ENCODE measurements around the gene PRDX2. TPM values are rescaled to one million over a fixed set of nuclear protein-coding genes. Genes with fewer than 3 reads are reported as not detected.

PRDX2 gene
- total RNA-seq, 2 experiments from 2014 or later, result 250 to 267 TPM

DNA sequence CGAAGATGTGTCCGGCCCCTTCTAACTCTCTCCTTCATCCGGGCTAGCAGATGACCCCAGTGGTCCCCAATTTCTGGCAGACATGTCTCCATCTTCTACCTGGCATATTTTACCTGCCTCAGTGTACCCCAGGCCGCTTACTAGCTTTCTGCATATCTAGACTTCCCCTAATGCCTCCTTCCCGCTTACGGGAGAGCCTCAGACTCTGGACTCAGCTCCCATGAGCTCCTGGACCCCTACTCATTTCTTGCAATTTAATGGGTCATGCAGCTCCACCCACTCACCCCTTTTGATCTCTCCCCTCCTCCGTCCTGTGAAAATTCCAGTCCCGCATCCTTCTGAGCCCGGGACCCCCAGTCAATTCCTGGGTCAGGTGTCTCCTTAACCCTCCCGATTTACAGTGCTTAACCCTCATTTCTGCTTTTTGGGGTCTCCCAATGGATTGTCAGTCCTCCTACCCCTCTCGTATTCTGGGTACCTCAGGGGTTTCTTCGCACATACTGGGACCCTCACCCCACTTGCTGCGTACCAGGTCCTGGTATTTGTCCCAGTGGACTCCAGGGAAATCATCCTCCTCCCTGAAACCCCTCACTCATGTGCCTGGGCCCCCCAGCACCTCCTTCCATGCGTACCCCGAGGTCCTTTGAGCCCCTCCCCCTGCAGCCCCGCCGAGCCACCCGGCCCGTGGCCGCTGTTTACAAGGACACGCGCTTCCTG, 10.8 kb downstream of the PRDX2 start:
- DNase-seq (peak; percentile 40), ATAC-seq (no peak)
- Mint-ChIP-seq H3K4me3 (peak overlapping the region; percentile 92), H3K4me1 (ENCODE audit: low read depth) (peaks cover 39% of the 10 kb centered on the region), H3K9me3 (ENCODE audit: insufficient read depth) (no peaks in the 10 kb centered on the region), H3K27me3 (ENCODE audit: low read depth) (no peaks in the 10 kb centered on the region), H3K36me3 (ENCODE audit: low read depth) (peaks cover 12% of the 10 kb centered on the region), H3K27ac (peak overlapping the region; percentile 97)
- ChIA-PET POLR2A (interaction anchor here (0.6 to 8.4 kb wide), 10 partner anchors 11 to 1249 kb away, joined by 3 to 380 read pairs (median 6); partner anchors contain the start of genes FARSA, HOOK2, PRDX2 and RNASEH2A), CTCF (interaction anchor here (1.8 to 11.4 kb wide), 8 partner anchors 9 to 147 kb away, joined by 4 to 390 read pairs (median 12); partner anchors contain the start of genes CALR, HOOK2, THSD8 and TRIR)

DNA sequence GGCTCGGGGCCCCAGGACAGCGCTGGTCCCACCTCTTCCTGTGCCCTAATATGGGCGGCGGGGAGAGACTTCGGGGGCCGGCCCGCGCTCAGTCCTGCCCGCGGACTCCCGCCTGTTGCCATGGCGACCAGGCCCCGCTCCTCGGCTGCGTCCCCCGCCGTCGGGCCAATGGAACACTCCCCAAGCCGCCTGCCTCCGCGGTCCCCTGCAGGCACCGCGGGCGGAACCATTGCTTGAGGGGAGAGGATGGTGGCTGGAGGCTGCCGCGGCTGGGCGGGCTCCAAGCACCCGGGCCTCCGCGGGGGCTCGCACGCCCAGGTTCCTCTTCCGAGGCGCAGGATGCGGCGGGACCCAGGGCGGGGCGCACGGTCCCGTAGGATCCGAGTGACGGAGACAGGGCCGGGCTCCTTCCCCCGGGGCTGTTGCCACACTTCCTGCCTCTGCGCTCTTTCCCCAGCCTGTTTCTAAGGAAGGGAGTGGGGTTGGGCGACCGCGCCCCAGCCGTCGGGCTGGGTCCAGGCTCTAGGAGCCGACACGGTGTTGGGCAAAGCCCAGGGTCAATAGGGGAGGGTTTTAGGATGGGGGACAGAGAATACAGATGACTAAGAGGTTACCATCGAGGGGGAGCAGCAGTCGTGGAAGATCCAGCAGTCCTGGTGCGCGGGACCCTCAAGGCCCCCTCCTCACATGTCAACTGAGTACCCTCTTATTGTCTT, 11.5 kb downstream of the PRDX2 start:
- ATAC-seq (peak; percentile 50), DNase-seq (peak; percentile 97)
- ChIA-PET POLR2A (interaction anchor here (1.1 to 8.4 kb wide), 4 partner anchors 12 to 14 kb away, joined by 3 to 380 read pairs (median 27); partner anchors contain the start of genes HOOK2, PRDX2 and THSD8), CTCF (interaction anchor here (0.9 to 11.4 kb wide), 7 partner anchors 8 to 57 kb away, joined by 3 to 390 read pairs (median 23); partner anchors contain the start of gene HOOK2)
- peaks cover 12% of the 10 kb centered on the region for H3K36me3 Mint-ChIP-seq (ENCODE audit: low read depth)
- no peaks in the 10 kb centered on the region for H3K27me3 Mint-ChIP-seq (ENCODE audit: low read depth)
- peak overlapping the region; percentile 92 for H3K4me3 Mint-ChIP-seq
- H3K4me1 Mint-ChIP-seq (ENCODE audit: low read depth), result peaks cover 35% of the 10 kb centered on the region
- peak overlapping the region; percentile 97 for H3K27ac Mint-ChIP-seq
- no peaks in the 10 kb centered on the region for H3K9me3 Mint-ChIP-seq (ENCODE audit: insufficient read depth)

DNA sequence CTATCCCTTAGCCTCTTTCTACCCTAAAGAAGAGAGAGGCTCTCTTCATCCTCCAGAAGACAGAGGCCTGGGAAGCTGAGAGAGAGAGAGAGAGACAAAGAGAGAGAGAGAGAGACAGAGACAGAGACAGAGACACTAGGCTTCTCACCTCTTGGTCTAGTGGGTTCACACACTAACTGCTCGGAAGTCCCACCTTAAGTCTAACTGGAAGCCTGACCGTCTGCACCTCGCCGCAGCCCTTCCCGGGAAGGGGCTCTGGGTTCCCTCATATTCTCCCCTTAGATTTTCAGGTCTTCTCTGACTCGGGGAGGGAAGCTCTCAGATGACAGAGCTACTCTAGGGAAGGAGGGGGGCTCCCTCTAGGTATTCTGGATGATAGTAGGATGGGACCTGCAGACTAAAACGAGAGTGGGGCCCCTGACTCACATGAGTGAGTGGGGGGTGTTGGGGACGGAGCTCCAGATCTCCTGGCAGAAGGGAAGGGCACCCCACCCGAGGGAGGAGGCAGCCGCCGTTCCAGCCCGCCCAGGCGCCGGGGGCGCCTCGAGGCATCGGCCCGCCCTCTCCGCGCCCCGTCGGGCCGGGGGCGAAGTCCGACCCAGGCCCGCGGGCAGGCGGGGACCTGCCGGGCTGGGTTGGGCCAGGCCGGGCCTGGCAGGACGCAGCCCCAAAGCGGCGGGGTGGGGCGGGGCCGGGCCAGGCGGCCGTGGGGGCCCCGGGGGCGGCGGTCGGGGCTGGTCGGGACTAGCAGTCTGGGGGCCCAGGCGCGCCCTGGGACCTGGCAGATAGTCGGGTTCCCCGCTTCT, 12.3 kb downstream of the PRDX2 start:
- peak overlapping the region; percentile 91 for H3K27ac Mint-ChIP-seq
- H3K4me1 Mint-ChIP-seq (ENCODE audit: low read depth), result peaks cover 28% of the 10 kb centered on the region
- no peaks in the 10 kb centered on the region for H3K9me3 Mint-ChIP-seq (ENCODE audit: insufficient read depth)
- ChIA-PET CTCF (interaction anchor here (0.9 to 3.4 kb wide), 3 partner anchors 11 to 29 kb away, joined by 3 to 31 read pairs (median 5); no protein-coding TSS in a partner anchor), POLR2A (interaction anchor here (1.0 to 2.9 kb wide), 3 partner anchors 11 to 366 kb away, joined by 3 to 20 read pairs (median 3); no protein-coding TSS in a partner anchor)
- peaks cover 12% of the 10 kb centered on the region for H3K36me3 Mint-ChIP-seq (ENCODE audit: low read depth)
- no peak for DNase-seq
- no peaks in the 10 kb centered on the region for H3K27me3 Mint-ChIP-seq (ENCODE audit: low read depth)
- no peak for ATAC-seq
- peak overlapping the region; percentile 92 for H3K4me3 Mint-ChIP-seq

DNA sequence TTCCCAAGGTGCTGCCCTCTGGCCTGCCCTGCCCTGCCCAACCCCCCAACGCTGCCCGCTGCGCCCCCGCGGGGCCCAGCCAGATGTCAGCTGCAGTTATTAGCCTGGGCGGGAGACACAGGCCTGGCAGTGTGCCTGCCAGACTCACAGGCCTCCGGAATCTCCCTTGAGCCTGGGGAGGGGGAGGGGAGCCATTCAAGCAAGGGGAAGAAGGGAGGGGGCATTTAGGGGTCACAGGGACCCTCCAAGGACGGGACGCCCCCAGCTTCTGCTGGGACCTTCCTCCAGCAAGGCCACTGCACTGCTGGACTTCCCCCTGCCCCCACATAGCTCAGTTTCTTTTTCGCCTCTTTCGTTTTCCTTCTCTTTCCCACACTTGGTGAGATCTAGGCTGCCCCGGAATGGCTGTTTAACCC, 12.9 kb downstream of the PRDX2 start:
- CTCF ChIA-PET, result interaction anchor here (0.9 to 3.4 kb wide), 4 partner anchors 11 to 28 kb away, joined by 3 to 31 read pairs (median 4); no protein-coding TSS in a partner anchor

DNA sequence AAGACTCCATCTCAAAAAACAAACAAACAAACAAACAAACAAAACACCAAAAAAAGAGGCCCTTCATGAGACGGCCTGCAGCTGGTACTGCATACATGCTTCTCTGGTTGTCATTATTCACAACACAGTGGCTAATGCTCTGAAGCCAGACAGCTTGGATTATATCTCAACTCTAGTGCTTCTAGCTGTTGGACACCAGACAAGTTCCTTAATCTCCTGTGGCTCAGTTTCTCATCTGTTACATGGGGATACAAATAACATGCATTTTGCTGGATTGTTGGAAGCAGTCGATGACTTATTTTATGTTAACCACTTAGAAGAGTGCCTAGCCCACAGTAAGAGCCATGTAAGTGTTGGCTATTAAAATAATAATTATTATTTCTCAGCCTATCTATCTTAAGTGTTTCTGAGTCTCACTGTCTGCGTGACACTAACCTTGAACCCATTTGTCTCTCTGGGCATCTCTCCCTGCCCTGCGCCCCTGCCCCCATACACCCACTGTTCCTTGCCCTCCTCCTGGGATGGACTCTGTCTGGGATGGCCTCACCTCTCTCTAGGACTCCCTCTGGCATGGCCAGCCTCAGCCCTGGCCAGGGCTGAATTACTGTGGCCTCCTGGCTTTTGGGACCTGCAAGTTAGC, 13.4 kb downstream of the PRDX2 start:
- H3K27ac Mint-ChIP-seq, result peak overlapping the region; percentile 91
- H3K36me3 Mint-ChIP-seq (ENCODE audit: low read depth), result peaks cover 10% of the 10 kb centered on the region
- ATAC-seq (no peak), DNase-seq (no peak)
- no peaks in the 10 kb centered on the region for H3K27me3 Mint-ChIP-seq (ENCODE audit: low read depth)
- POLR2A ChIA-PET, result interaction anchor here (1.0 to 2.9 kb wide), 2 partner anchors 10 to 367 kb away, joined by 3 to 20 read pairs; no protein-coding TSS in a partner anchor
- H3K4me1 Mint-ChIP-seq (ENCODE audit: low read depth), result peaks cover 31% of the 10 kb centered on the region
- no peaks in the 10 kb centered on the region for H3K9me3 Mint-ChIP-seq (ENCODE audit: insufficient read depth)
- CTCF ChIA-PET, result interaction anchor here (1.0 to 3.4 kb wide), 4 partner anchors 8 to 22 kb away, joined by 3 to 31 read pairs (median 6); no protein-coding TSS in a partner anchor
- H3K4me3 Mint-ChIP-seq, result peak overlapping the region; percentile 84

More for the DNA sequence above, 12.9 kb downstream of the PRDX2 start:
- Mint-ChIP-seq H3K36me3 (ENCODE audit: low read depth) (peaks cover 12% of the 10 kb centered on the region), H3K4me3 (peak overlapping the region; percentile 84), H3K9me3 (ENCODE audit: insufficient read depth) (no peaks in the 10 kb centered on the region), H3K27ac (peak overlapping the region; percentile 91), H3K4me1 (ENCODE audit: low read depth) (peaks cover 27% of the 10 kb centered on the region), H3K27me3 (ENCODE audit: low read depth) (no peaks in the 10 kb centered on the region)
- DNase-seq (no peak), ATAC-seq (no peak)
- POLR2A ChIA-PET, result interaction anchor here (1.0 to 2.9 kb wide), 3 partner anchors 11 to 367 kb away, joined by 3 to 20 read pairs (median 3); no protein-coding TSS in a partner anchor

DNA sequence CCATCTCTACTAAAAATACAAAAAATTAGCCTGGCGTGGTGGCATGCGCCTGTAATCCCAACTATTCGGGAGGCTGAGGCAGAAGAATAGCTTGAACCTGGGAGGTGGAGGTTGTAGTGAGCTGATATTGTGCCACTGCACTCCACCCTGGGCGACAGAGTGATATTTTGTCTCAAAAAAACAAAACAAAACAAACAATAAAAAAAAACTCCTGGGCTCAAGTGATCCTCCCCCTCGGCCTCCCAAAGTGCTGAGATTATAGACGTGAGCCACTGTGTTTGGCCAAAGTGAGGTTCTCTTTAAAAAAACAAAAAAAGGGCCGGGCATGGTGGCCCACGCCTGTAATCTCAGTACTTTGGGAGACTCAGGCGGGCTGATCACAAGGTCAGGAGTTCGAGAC, 14.1 kb downstream of the PRDX2 start:
- peaks cover 4% of the 10 kb centered on the region for H3K36me3 Mint-ChIP-seq (ENCODE audit: low read depth)
- H3K27me3 Mint-ChIP-seq (ENCODE audit: low read depth), result no peaks in the 10 kb centered on the region
- ChIA-PET CTCF (interaction anchor here (1.7 to 3.4 kb wide), 2 partner anchors 9 kb away, joined by 8 to 31 read pairs; no protein-coding TSS in a partner anchor), POLR2A (interaction anchor here (2.9 kb wide), 1 partner anchor 9 kb away, joined by 20 read pairs; no protein-coding TSS in a partner anchor)
- no peaks in the 10 kb centered on the region for H3K9me3 Mint-ChIP-seq (ENCODE audit: insufficient read depth)
- H3K27ac Mint-ChIP-seq, result no peak overlapping the region
- peaks cover 31% of the 10 kb centered on the region for H3K4me1 Mint-ChIP-seq (ENCODE audit: low read depth)
- no peak for DNase-seq
- no peak for ATAC-seq
- H3K4me3 Mint-ChIP-seq, result no peak overlapping the region

DNA sequence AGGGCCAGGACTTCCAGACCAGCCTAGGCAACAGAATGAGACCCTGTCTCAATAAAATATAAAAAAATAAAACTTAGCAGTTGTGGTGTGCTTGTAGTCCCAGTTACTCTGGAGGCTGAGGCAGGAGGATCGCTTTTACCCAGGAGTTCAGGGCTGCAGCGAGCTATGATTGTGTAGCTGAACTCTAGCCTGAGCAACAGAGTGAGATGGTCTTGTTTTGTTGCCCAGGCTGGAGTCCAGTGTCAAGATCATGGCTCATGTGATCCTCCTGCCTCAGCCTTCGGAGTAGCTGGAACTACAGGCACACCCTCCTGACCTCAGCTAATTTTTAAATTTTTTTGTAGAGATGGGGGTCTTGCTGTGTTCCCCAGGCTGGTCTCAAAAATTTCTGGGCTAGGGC, 14.6 kb downstream of the PRDX2 start:
- ChIA-PET CTCF (interaction anchor here (1.7 to 3.4 kb wide), 2 partner anchors 9 kb away, joined by 8 to 31 read pairs; no protein-coding TSS in a partner anchor), POLR2A (interaction anchor here (2.9 kb wide), 1 partner anchor 9 kb away, joined by 20 read pairs; no protein-coding TSS in a partner anchor)
- Mint-ChIP-seq H3K27ac (peak overlapping the region; percentile 48), H3K27me3 (ENCODE audit: low read depth) (no peaks in the 10 kb centered on the region), H3K4me1 (ENCODE audit: low read depth) (peaks cover 34% of the 10 kb centered on the region), H3K4me3 (no peak overlapping the region), H3K36me3 (ENCODE audit: low read depth) (peaks cover 3% of the 10 kb centered on the region), H3K9me3 (ENCODE audit: insufficient read depth) (no peaks in the 10 kb centered on the region)
- ATAC-seq, result no peak
- DNase-seq, result no peak

DNA sequence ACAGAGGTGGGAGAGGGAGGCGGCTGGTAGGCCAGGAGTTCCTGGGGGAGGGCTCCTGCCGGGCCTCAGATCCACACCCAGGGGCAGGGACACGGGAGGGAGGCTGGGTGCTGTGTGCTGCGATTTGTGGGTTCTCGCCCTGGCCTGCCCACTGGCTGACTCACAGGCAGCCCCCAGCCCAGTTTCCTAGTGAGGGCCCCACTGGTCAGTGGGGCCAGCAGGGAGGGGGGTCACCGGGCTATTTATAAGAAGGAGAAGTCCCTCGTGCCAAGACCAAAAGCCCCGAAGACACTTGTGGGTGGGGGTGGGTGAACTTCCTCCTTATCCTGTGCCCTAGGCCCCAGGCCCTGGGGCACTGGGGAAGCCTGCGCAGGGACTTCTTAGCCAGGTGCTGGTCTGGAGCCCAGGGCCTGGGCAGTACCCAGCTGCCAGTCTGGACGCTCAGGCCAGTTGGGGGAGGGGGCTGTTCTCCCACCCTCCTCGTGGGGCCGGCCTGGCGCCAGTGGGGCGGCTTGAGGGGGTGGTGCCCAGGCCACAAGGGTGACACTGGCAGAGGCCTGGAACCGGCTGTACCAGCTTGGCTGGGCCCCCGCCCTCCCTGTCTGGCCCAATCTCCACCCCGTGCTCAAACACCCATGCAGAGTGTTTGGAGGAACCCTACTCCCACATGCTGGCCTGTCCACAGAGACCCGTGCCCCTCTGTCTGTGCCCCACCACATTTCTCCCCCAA, 15.3 kb downstream of the PRDX2 start:
- Mint-ChIP-seq H3K9me3 (ENCODE audit: insufficient read depth) (no peaks in the 10 kb centered on the region), H3K27me3 (ENCODE audit: low read depth) (no peaks in the 10 kb centered on the region), H3K4me1 (ENCODE audit: low read depth) (peaks cover 40% of the 10 kb centered on the region), H3K27ac (peak overlapping the region; percentile 48), H3K36me3 (ENCODE audit: low read depth) (no peaks in the 10 kb centered on the region), H3K4me3 (no peak overlapping the region)
- no peak for ATAC-seq
- CTCF ChIA-PET, result interaction anchor here (1.0 to 3.4 kb wide), 4 partner anchors 8 to 10 kb away, joined by 3 to 31 read pairs (median 8); no protein-coding TSS in a partner anchor
- POLR2A ChIA-PET, result interaction anchor here (0.7 to 1.1 kb wide), 3 partner anchors 9 to 105 kb away, joined by 3 to 4 read pairs (median 4); partner anchors contain the start of gene GCDH
- no peak for DNase-seq

DNA sequence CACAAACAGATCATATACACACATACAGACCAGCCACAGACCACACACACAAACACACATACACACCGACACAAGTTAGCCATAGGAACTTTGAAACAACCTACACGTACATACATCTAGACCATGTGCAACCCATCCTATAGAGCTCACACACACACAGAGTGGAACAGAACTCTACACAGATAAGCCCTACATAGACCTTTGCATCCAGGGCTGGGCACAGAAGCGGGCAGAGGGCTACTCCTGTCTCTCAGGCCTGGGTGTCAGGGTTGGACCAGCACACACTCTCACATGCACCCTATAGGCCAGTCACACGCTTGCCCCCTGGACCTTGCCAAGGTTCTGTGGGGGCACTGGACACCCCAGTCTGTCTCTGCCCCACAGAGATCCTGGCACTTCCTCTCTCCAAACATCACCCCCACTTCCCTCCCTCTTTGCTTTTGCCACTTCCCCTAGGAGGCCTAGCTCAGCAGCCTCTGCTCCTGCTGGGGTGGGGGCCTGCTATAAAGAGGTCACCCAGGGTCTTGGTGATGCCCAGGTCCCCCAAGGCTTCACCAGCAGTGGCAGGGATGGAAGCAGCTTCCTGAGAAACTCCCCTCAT, 16.1 kb downstream of the PRDX2 start:
- H3K36me3 Mint-ChIP-seq (ENCODE audit: low read depth), result no peaks in the 10 kb centered on the region
- CTCF ChIA-PET, result interaction anchor here (1.0 to 1.1 kb wide), 2 partner anchors 8 to 11 kb away, joined by 3 to 8 read pairs; no protein-coding TSS in a partner anchor
- H3K9me3 Mint-ChIP-seq (ENCODE audit: insufficient read depth), result no peaks in the 10 kb centered on the region
- no peak overlapping the region for H3K27ac Mint-ChIP-seq
- peaks cover 34% of the 10 kb centered on the region for H3K4me1 Mint-ChIP-seq (ENCODE audit: low read depth)
- ATAC-seq, result no peak
- POLR2A ChIA-PET, result interaction anchor here (0.7 to 1.1 kb wide), 4 partner anchors 8 to 152 kb away, joined by 3 to 4 read pairs (median 4); partner anchors contain the start of gene GCDH
- DNase-seq, result no peak
- H3K27me3 Mint-ChIP-seq (ENCODE audit: low read depth), result no peaks in the 10 kb centered on the region
- H3K4me3 Mint-ChIP-seq, result no peak overlapping the region
